Measurements from ENCODE around the gene NTRK2. TPM values are rescaled to one million over a fixed set of nuclear protein-coding genes. Genes with fewer than 3 reads are reported as not detected.

The NTRK2 gene
- total and polyA plus RNA-seq, 2 experiments from 2014 or later, result 0.99 to 3.7 TPM

- Histone ChIP-seq H3K4me3 (no peak overlapping the region), H3K27ac (no peak overlapping the region), H4K20me1 (ENCODE audit: insufficient read depth, poor library complexity, severe bottlenecking) (no peaks in the 10 kb centered on the region), H3K4me2 (no peak overlapping the region), H3K79me2 (no peaks in the 10 kb centered on the region), H3K4me1 (ENCODE audit: insufficient read depth) (peaks cover 11% of the 10 kb centered on the region), H3K27me3 (peaks cover 62% of the 10 kb centered on the region), H2AFZ (no peak overlapping the region), H3K9me2 (replicated peaks; ENCODE audit: insufficient read depth) (no peaks in the 10 kb centered on the region), H3K36me3 (replicated peaks; ENCODE audit: insufficient read depth, low read depth) (no peaks in the 10 kb centered on the region), H3K9me3 (ENCODE audit: low read depth) (no peaks in the 10 kb centered on the region)
- 87% methylated on average over 9 of the region's 9 CpGs for WGBS (ENCODE audit: low lambda C conversion rate, missing lambda C conversion rate)
- no peak for DNase-seq (ENCODE audit: low spot score)
- TF ChIP-seq EZH2phosphoT487 (IDR thresholded peaks at IDR 0.05; ENCODE audit: low read depth, severe bottlenecking, unreplicated experiment), result no peak
- TF ChIP-seq CTCF (IDR thresholded peaks at IDR 0.05; ENCODE audit: poor library complexity), result no peak
- TF ChIP-seq EZH2 (IDR thresholded peaks at IDR 0.05; ENCODE audit: borderline replicate concordance), result no peak
Measured at GRCh38 chr9:84671586-84672521, 2.3 kb downstream of the NTRK2 start.

GRCh38 chr9:84673806-84674205 lies 4.3 kb downstream of the NTRK2 start:
- Histone ChIP-seq H3K9me2 (replicated peaks; ENCODE audit: insufficient read depth) (no peaks in the 10 kb centered on the region), H3K4me2 (no peak overlapping the region), H3K27me3 (peaks cover 59% of the 10 kb centered on the region), H3K79me2 (no peaks in the 10 kb centered on the region), H3K4me3 (no peak overlapping the region), H3K9me3 (ENCODE audit: low read depth) (no peaks in the 10 kb centered on the region), H3K4me1 (ENCODE audit: insufficient read depth) (peaks cover 11% of the 10 kb centered on the region), H3K27ac (no peak overlapping the region), H4K20me1 (ENCODE audit: insufficient read depth, poor library complexity, severe bottlenecking) (no peaks in the 10 kb centered on the region), H3K36me3 (replicated peaks; ENCODE audit: insufficient read depth, low read depth) (no peaks in the 10 kb centered on the region), H2AFZ (no peak overlapping the region)
- DNase-seq (ENCODE audit: low spot score), result no peak
- TF ChIP-seq CTCF (IDR thresholded peaks at IDR 0.05; ENCODE audit: poor library complexity), result no peak
- no peak for TF ChIP-seq EZH2phosphoT487 (IDR thresholded peaks at IDR 0.05; ENCODE audit: low read depth, severe bottlenecking, unreplicated experiment)
- TF ChIP-seq EZH2 (IDR thresholded peaks at IDR 0.05; ENCODE audit: borderline replicate concordance), result no peak
- WGBS (ENCODE audit: low lambda C conversion rate, missing lambda C conversion rate), result 78% methylated on average over 4 of the region's 4 CpGs

- peaks cover 26% of the 10 kb centered on the region for H3K27me3 ChIP-seq
- H3K36me3 ChIP-seq (replicated peaks; ENCODE audit: insufficient read depth, low read depth), result no peaks in the 10 kb centered on the region
- DNase-seq (ENCODE audit: low spot score), result no peak
- no peak overlapping the region for H3K27ac ChIP-seq
- H3K9me3 ChIP-seq (ENCODE audit: low read depth), result no peaks in the 10 kb centered on the region
- no peak for TF ChIP-seq EZH2phosphoT487 (IDR thresholded peaks at IDR 0.05; ENCODE audit: low read depth, severe bottlenecking, unreplicated experiment)
- TF ChIP-seq EZH2 (IDR thresholded peaks at IDR 0.05; ENCODE audit: borderline replicate concordance), result no peak
- TF ChIP-seq CTCF (IDR thresholded peaks at IDR 0.05; ENCODE audit: poor library complexity), result no peak
- H3K4me3 ChIP-seq, result no peak overlapping the region
- H2AFZ ChIP-seq, result no peak overlapping the region
- H4K20me1 ChIP-seq (ENCODE audit: insufficient read depth, poor library complexity, severe bottlenecking), result no peaks in the 10 kb centered on the region
- H3K9me2 ChIP-seq (replicated peaks; ENCODE audit: insufficient read depth), result no peaks in the 10 kb centered on the region
- WGBS (ENCODE audit: low lambda C conversion rate, missing lambda C conversion rate), result 89% methylated on average over 5 of the region's 5 CpGs
- no peaks in the 10 kb centered on the region for H3K79me2 ChIP-seq
- H3K4me2 ChIP-seq, result no peak overlapping the region
- H3K4me1 ChIP-seq (ENCODE audit: insufficient read depth), result no peaks in the 10 kb centered on the region
Measured at GRCh38 chr9:84677080-84677479, 7.6 kb downstream of the NTRK2 start.

Measured in hepatocyte (in vitro differentiated cells).